ENCODE measurements around the gene OTOF.

GRCh38 chr2:26514045-26514444 is 36.1 kb upstream of the OTOF start:
- TF ChIP-seq BHLHE40 (IDR thresholded peaks at IDR 0.05; ENCODE audit: borderline replicate concordance), result no peak
- TF ChIP-seq SUZ12 (IDR thresholded peaks at IDR 0.05), result no peak
